Large intestine (tissue), 3 donors: ENCODE data around the gene LRP10. TPM values are rescaled to one million over a fixed set of nuclear protein-coding genes. Genes with fewer than 3 reads are reported as not detected.

ENCODE experiments used
- DNase-seq, 2 donors: peaks; one replicate each; pipeline versions ENCODE4 v3.0.0 to v3.0.0-alpha.2; 2013
- H3K27ac ChIP-seq: one replicate; pipeline ENCODE4 v1.5.1; 2013; ENCODE audit warnings: low read length
- H3K27me3 ChIP-seq: 2 replicates; pipeline ENCODE4 v1.6.1; 2013; ENCODE audit warnings: low read length; ENCODE audit not compliant: control insufficient read depth, insufficient read depth
- H3K36me3 ChIP-seq: 2 replicates; pipeline ENCODE4 v1.6.1; 2013; ENCODE audit warnings: low read length; ENCODE audit not compliant: control insufficient read depth, insufficient read depth
- H3K4me1 ChIP-seq: one replicate; pipeline ENCODE4 v1.6.1; 2013; ENCODE audit warnings: low read length; ENCODE audit not compliant: control insufficient read depth, insufficient read depth
- H3K4me3 ChIP-seq: one replicate; pipeline ENCODE4 v1.5.1; 2013; ENCODE audit warnings: low read length
- H3K9me3 ChIP-seq: one replicate; pipeline ENCODE4 v1.6.1; 2013; ENCODE audit warnings: mild to moderate bottlenecking, low read depth, low read length, moderate library complexity; ENCODE audit not compliant: control insufficient read depth
- WGBS: methylation state at CpG from one replicate; pipeline ENCODE4 v1.1.5; 2013; ENCODE audit warnings: low lambda C conversion rate; ENCODE audit not compliant: insufficient coverage; 5-methylcytosine and 5-hydroxymethylcytosine counted together
- polyA plus RNA-seq: library from polyadenylated mRNA; unstranded; fragments of 120-200 nt; gene quantifications from one replicate; pipeline ENCODE4 v1.2.1, GENCODE V29; 2013

LRP10 gene
- polyA plus RNA-seq, 1 donor, result 92.8 TPM

DNA sequence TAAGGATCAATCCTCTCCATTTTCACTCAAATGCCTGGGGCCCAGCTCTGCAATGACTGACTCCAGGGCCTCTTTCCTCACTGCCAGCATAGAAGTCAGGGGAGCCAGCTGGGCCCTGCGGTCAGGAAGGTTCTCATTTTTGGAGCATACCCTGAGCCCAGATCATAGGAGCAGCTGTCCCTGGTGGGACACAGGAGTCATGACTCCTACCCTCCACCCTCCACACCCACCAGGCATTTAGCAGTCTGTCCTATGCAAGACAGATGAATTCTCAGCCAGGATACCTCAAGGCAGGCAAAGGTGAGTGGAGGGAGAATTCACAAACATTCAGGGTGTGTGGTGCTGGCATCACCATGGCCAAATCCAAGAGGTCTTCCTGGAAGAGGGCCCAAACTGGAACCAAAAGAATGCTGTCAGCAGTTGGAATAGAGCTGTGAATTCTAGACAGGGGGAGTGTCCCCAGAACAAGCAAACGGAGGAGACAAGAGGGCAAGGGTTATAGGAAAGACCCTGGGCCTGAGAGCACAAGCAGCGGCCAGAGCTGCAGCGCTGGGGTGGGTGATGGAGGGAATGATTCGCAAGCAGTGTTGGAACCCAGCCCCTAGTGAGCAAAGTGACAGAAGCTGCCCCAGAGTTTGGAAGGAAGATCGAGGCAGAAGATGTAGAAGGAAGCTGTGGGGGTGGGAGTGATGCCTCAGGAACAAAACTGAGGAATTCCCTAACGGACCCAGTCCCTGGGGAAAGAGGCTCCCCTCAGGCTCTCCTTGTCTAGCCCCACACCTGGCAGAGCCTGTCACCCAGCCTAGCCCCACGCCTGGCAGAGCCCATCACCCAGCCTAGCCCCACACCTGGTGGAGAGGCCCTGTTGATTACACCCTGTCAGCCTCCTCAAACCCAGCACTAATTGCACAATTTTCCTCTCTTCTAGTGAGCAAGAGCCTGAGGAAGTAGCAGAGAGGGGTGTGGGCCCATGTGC lies 7.0 kb downstream of the LRP10 start:
- no peaks in the 10 kb centered on the region for H3K9me3 ChIP-seq
- peaks cover 2% of the 10 kb centered on the region for H3K27me3 ChIP-seq
- H3K4me3 ChIP-seq, result no peak overlapping the region
- peaks cover 12% of the 10 kb centered on the region for H3K4me1 ChIP-seq
- DNase-seq, result no peak
- WGBS, result no CpG with 5 or more reads among the region's 8 CpGs
- peaks cover 56% of the 10 kb centered on the region for H3K36me3 ChIP-seq
- H3K27ac ChIP-seq, result no peak overlapping the region

DNA sequence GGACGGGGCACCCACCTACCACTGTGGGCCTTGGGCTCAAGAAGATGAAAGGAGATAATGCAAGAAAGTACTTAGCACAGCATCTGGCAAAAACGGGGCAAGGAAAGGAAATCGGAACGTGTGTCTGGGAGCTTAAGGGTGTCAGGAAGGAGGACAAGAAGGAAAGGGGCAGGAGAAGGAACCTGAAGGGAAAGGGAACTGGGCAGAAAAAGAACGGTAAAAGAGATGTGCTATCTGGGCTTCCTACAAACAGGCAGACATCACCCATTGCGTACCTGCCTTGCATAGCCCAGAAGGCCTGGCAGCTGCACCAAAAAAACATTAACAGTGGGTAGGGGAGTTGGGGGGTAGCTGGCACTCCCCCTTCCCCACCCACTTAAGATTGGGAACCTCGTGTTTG lies 10.5 kb downstream of the LRP10 start:
- Histone ChIP-seq H3K27ac (no peak overlapping the region), H3K4me1 (peaks cover 30% of the 10 kb centered on the region), H3K36me3 (peaks cover 23% of the 10 kb centered on the region), H3K4me3 (no peak overlapping the region), H3K9me3 (peaks cover 3% of the 10 kb centered on the region), H3K27me3 (peaks cover 2% of the 10 kb centered on the region)
- 44% methylated on average over 3 of the region's 7 CpGs for WGBS
- no peak for DNase-seq

DNA sequence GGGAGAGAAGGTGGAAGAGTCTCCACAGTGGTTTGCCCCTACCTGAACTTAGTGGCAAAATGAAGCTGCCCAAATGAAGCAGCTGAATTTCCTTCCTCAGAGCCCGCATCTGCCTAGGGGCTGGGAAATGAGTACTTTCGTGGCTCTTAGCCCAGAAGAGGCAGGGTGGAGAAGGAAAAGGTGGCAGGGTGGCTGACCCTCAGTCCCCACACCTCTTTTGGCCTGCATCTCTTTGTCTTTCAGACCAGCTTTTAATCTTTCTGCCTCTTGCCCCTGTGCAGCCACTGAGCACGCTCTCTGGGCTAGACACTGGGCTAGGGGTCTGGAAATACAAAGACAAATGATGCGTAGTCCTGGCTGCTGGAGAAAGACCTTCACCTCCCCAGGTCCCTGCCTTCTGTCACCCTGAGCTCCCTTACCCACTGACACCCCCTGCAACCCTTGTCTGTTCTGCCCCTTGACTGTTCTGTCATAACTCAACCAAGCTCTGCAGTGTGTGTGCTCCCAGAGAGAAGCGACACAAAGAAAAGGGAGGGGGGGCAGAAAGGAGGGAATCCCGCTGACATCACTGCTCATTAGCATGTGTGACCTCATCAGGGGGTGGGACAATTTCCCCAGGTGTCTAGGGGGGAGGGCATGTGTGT lies 11.1 kb downstream of the LRP10 start:
- Histone ChIP-seq H3K4me3 (no peak overlapping the region), H3K27me3 (peaks cover 2% of the 10 kb centered on the region), H3K36me3 (peaks cover 18% of the 10 kb centered on the region), H3K4me1 (peaks cover 30% of the 10 kb centered on the region), H3K9me3 (peaks cover 3% of the 10 kb centered on the region), H3K27ac (no peak overlapping the region)
- WGBS, result no CpG with 5 or more reads among the region's 6 CpGs
- DNase-seq, result peak in 1 of 2 donors; percentile 72

DNA sequence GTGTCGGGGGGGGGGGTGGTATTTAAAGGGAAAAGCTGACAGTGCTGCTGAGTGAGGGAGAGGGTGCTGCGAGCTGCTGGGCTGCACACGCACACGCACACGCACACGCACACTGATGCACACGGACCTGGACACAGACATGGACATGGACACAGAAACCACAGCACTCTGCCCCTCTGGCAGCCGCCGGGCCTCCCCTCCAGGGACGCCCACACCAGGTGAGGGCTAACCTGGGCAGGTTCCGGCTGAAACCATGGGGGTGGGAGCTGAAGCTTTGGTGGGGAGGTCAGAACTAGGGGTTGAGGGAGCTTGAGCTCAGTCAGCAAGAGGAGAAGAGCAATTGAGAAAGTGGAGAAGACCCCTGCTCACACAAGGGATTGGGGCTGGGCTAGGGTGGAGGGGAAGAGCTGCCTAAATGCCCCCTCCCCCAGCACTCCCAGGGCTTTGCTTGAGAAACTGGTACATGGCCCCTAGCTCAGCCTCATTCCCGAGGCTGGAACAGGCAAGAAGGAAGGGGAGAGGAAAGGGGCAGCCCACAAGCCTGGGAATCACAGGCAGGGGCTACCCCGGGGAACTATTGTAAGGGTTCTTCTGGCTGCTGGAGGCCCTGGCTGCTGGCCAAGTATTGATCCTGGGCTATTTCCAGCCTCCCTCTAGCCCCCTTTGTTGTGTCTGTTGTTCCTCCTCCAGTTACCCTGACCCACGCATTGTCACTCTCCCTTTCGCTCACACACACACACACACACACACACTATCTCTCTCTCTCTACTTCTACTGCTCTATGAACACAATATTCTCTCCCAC lies 11.8 kb downstream of the LRP10 start, which contains the start of gene REM2:
REM2 (plus strand) TSS at position 50 of the 804 bp plus-strand sequence; CDS start at position 116, 66 bp downstream.
- Histone ChIP-seq H3K4me3 (no peak within 1 kb of the TSS), H3K9me3 (peaks cover 3% of the 10 kb centered on the region), H3K36me3 (peaks cover 10% of the 10 kb centered on the region), H3K27ac (no peak within 1 kb of the TSS), H3K4me1 (peaks cover 30% of the 10 kb centered on the region), H3K27me3 (peaks cover 2% of the 10 kb centered on the region)
- no CpG with 5 or more reads among the region's 15 CpGs for WGBS
- DNase-seq, result peak in 1 of 2 donors; percentile 37

DNA sequence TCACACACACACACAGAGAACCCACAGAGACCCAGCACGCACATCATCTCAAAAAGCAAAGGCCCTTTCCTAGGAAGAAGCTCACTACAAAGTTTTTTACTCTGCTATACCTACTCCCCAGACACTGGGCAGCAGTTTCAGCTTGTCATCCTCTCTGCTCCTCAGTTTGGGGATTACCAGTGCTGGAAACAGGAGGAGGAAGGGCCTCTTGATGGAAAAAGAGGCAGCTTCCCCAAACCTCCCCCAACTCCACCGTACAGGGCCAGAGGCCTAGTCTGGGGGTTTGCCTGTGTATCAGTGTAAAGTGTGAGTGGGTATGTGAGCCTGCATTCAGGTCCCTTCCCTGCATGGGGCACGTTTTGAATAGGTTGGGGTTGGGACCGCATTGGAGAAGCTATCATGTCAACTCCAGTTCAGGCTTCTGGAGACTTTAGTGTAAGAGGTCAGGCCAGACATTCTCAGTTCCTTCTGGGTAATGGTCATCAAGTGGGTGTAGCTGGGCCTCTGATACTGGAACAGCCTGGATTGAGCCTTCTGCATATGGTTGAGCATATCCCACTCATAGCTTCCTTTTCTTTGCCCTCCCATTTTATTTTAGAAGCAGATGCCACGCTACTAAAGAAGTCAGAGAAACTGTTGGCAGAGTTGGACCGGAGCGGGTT lies 12.7 kb downstream of the LRP10 start:
- Histone ChIP-seq H3K4me1 (peaks cover 30% of the 10 kb centered on the region), H3K27ac (peak overlapping the region; percentile 69)
- WGBS, result no CpG with 5 or more reads among the region's 7 CpGs

DNA sequence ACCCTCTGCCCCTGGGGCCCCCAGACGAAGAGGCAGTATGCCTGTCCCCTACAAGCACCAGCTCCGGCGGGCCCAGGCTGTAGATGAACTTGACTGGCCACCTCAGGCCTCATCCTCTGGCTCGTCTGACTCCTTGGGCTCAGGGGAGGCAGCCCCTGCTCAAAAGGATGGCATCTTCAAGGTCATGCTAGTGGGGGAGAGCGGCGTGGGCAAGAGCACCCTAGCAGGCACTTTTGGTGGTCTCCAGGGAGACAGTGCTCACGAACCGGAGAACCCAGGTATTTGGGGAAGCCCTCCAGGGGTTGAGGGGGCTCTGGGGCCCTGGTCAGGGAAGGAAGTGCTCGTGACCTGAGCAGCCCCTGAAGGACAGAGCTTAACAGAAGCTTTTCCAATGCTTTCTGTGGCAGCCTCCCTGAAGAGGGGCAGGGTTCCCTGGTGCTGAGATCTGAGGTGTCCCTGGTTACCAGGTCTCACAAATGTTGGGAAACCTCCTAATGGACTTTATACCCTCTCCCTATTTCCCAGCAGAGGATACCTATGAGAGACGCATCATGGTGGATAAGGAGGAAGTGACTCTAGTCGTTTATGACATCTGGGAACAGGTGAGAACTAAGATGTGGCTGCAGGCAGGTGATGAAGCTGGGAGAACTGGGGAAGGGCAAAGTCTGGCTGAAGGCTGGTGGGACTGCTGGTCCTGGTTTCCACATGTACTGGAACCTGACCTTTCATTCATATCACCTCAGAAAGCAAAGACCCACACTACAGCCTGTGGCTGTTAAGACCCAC lies 13.4 kb downstream of the LRP10 start:
- Histone ChIP-seq H3K27ac (peak overlapping the region; percentile 89), H3K4me3 (no peak overlapping the region), H3K36me3 (no peaks in the 10 kb centered on the region), H3K4me1 (peaks cover 30% of the 10 kb centered on the region), H3K9me3 (peaks cover 3% of the 10 kb centered on the region), H3K27me3 (peaks cover 2% of the 10 kb centered on the region)
- DNase-seq, result peak; percentile 93 to 98
- WGBS, result no CpG with 5 or more reads among the region's 11 CpGs

More for the DNA sequence above, 12.7 kb downstream of the LRP10 start:
- Histone ChIP-seq H3K36me3 (peaks cover 2% of the 10 kb centered on the region), H3K27me3 (peaks cover 2% of the 10 kb centered on the region), H3K9me3 (peaks cover 3% of the 10 kb centered on the region), H3K4me3 (no peak overlapping the region)
- no peak for DNase-seq

DNA sequence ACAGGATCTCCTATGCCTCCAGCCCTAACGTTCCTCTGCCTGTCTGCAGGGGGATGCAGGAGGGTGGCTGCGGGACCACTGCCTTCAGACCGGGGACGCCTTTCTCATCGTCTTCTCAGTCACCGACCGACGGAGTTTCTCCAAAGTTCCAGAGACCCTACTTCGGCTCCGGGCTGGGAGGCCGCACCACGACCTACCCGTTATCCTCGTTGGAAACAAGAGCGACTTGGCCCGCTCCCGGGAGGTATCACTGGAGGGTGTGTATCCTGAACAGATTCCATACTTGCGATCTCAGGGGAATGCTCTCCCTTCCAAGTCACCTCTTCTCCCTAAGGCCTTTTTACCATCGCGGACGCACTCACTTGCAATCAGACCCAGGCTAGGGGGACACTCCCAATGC lies 14.4 kb downstream of the LRP10 start:
- Histone ChIP-seq H3K4me1 (peaks cover 30% of the 10 kb centered on the region), H3K36me3 (no peaks in the 10 kb centered on the region), H3K27me3 (peaks cover 2% of the 10 kb centered on the region), H3K27ac (peak overlapping the region; percentile 89), H3K4me3 (peak overlapping the region; percentile 63), H3K9me3 (peaks cover 3% of the 10 kb centered on the region)
- no peak for DNase-seq
- no CpG with 5 or more reads among the region's 21 CpGs for WGBS

DNA sequence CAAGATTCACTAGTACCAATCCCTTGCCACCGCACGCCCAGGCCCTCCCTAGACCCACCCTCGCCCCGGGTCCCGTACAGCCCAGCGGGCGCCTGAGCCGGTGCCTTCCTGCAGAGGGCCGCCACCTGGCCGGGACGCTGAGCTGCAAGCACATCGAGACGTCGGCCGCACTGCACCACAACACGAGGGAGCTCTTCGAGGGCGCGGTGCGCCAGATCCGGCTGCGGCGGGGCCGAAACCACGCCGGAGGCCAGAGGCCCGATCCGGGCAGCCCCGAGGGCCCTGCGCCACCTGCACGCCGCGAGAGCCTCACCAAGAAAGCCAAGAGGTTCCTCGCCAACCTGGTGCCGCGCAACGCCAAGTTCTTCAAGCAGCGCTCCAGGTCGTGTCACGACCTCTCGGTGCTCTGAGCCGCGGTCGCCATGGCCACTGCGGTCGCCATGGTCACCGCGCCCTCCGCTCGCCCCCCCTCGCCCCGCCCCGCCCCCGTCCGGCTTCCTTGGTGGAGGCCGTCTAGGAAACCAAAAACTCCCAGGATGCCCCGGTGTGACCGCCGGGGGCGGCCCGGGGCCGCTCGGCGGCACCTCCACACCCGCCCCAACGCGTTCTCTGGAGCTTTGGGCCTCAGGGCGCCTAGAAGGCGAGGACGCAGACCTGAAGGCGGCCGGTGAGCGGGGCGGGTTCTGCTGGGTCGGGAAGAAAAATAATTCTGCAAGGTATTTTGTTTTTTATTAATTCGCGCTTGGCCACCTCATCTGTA lies 15.1 kb downstream of the LRP10 start:
- Histone ChIP-seq H3K9me3 (peaks cover 3% of the 10 kb centered on the region), H3K36me3 (no peaks in the 10 kb centered on the region), H3K4me3 (peak overlapping the region; percentile 63), H3K27ac (peak overlapping the region; percentile 89), H3K27me3 (peaks cover 2% of the 10 kb centered on the region), H3K4me1 (peaks cover 30% of the 10 kb centered on the region)
- peak in 1 of 2 donors; percentile 73 for DNase-seq
- no CpG with 5 or more reads among the region's 77 CpGs for WGBS
